NCI-H1048 (cell line): ENCODE data around the gene TIFAB.
"Not testable (repeated sequence)": the region's sequence is repeated elsewhere in the genome, so short reads cannot be mapped to it uniquely, and the experiment has no call there.

ENCODE experiments used
- DNase-seq: peaks from one replicate; lab custom pipeline; 2025; lab: John Stamatoyannopoulos, UW

Gene TIFAB

GRCh38 chr5:135452321-135453030, at the start of gene TIFAB:
TIFAB (minus strand) TSS chr5:135452351; CDS start chr5:135449939, 2,412 bp downstream.
- no peak for DNase-seq

- no peak for DNase-seq
These were observed 46.5 kb upstream of the TIFAB start for GRCh38 chr5:135498637-135498995.

DNA sequence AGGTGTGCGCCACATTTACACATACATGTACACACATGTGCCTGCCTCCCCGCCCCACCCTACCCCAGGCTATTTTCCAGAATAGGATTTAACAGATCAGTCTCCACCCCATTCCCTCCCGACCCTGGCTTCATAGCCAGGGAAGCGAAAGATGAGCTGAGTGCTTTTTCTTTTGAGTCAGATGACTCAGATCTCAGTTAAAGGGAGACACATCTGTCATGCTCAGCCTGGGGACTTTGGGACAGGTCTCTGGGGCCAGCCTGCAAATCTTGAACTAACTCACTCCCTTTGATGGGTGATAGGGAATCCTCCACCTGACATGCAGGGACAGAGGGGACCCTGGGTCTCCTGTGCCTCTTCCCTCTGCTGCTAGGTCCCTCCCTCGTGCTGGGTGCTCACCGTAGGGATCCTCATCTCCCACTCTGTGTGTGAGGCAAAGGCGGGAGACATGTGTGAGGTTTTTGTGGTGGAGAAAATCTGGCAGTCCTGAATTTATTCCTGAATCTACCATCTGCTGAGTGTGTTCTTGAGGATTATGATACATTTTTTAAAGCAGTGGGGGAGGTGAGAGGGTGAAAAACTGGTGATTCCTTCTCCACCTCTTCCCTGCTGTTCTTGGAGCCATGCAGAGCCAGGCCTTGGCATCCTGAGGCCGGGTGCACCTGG, 46.0 kb upstream of the TIFAB start:
- DNase-seq = no peak

DNA sequence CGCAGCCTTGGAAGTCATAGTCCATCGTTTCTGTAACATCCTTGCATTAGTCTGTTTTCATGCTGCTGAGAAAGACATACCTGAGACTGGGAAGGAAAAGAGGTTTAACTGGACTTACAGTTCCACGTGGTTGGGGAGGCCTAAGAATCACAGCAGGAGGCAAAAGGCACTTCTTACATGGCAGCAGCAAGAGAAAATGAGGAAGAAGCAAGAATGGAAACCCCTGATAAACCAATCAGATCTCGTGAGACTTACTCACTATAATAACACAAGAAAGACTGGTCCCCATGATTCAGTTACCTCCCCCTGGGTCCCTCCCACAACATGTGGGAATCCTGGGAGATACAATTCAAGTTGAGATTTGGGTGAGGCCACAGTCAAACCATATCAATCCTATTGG, 43.4 kb upstream of the TIFAB start:
- not testable (repeated sequence) for DNase-seq

GRCh38 chr5:135494196-135494595, 42.0 kb upstream of the TIFAB start:
- no peak for DNase-seq

GRCh38 chr5:135493406-135494180, 41.4 kb upstream of the TIFAB start:
- no peak for DNase-seq

GRCh38 chr5:135492319-135492626, 40.1 kb upstream of the TIFAB start:
- no peak for DNase-seq

- no peak for DNase-seq
These were observed 39.6 kb upstream of the TIFAB start for GRCh38 chr5:135491552-135492318.

GRCh38 chr5:135491038-135491551, 38.9 kb upstream of the TIFAB start:
- no peak for DNase-seq

DNA sequence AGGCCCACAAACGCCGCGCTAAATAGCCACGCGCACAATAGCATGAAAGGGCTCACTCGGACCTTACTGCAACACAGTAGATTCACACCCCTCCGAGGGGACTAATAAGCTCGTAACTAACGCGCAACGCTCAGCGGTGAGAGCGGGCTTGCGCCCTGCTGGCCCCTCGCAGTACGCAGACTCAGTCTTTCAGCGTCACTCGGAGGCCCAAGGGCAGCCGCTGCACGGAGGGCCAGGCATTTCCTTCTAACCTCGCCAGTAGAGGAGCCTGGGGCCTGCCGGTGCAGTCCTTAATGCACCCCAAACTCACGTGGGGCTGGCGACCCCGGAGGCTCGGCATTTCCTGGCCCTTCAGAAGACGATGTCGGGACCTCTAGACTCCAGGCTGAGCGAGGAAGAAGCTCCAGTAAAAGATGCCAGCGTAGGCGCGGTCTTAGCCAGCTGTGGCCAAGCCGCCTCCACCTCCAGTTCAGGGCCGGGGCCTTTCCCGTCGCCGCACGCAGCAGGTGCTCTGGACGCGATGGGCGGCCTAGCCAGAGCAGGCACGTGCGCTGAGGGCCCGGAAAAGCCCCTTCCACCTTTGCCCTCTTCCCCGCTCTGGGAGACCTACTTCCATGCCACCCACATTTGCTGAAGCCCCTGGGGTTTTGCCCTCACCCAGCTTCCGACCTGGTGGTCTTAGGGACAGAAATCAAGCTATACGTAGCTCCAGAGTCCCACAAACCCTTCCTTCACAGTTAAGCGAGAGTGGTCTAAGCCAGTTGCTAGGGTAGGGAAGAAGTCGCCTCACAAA, 38.3 kb upstream of the TIFAB start:
- no peak for DNase-seq

DNA sequence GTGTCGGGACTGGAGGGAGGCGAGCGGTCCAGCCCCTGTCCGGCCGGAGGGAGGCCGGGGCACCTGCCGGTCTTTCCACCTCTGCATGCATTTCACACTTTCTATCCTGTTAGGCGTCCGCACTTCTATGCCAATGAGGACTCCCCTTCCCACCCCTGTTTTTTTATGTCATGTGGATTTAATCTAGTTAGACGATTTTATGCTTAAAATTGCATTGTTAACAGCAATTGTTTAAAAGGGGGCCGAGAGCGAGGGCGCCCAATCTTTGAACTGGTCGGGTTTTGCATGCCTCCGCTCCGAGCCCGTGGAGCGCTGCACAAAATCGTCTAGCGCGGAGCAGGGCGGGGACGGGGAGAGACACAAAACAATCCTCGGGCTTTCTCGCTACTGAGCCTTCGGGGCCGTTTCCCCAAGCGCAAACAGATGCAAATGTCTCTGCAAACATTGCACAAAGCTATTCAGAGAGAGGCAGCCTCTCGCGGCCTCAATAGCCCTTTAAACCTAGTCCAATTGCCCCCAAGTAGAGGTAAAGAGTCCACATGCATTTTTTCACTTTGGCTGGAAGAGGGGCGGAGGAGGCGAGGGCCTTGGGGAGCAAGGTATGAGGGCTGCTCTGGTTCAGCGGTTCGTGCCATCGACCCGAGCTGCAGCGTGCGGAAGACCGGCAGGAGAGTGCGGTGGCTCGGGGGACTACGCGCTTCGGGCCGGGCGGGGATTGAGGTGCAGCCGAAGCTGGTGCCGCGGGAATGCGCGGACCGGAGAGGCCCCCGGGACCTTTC, 37.5 kb upstream of the TIFAB start:
- DNase-seq = no peak

DNA sequence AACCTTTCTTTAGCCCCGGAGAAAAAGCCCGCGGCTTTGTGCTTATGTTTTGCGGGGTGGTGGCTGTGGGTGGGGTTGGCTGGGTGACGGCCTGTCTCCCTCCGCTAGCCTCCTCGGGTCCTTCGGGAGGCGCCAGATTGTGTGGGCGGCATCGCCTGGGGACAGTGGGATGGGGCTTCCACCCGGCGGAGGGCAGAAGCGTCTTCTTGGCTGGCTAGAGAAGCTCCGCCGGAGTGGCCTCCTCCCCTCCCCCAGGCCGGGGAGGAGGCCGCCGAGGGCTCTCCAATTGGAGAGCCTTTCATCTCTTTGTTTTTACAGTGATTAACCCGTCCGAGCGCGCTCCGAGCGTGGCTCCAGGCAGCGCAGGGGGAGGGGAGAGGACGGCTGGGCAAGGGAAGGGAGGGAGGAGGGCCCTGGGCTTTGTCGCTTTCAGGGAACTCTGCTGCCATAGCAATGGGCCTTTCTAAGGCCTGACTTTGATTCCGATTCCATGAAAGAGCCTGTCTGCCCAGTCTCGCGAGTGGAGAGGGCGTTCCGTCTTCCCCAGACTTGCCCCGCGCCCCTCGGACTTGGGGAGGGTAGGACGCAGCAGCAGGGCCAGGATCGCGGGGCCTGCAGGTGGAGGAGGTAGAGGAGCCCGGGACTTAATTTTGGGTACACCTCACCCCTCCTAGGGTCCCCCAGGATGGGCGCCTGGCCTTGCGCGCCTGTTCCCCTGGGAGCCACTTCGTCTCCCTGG, 36.7 kb upstream of the TIFAB start:
- DNase-seq = no peak

DNA sequence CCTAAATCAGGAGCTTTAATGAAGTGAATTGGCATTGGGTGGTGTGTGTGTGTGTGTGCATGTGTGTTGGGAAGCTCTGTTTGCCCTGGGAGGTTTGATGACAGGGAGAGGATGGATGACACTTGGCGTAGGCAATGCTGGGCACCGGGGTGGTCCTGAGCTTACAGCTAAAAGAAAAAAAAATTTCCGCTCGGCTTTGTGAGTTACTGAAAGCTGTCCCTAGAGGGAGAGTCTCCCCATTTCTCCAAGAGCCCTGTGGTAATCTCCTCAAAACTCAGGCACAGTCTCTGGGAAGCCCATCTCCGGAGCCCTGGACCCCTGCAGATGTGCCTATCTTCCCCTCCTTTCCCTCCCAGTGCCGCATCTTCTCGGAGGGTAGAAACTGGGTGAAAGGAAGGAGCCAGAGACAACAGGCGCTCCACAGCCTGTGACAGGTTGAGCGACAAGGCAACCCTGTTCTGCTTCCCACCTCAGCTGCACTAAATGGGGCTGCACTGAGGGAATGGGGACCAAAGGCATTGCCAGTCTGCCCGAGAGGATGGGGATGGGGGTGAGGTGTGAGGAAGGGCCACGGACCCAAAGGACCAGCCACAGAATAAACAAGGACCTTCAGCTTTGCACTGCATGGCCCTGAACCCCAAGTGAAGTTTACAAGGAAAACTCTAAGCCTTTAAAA, 35.8 kb upstream of the TIFAB start:
- no peak for DNase-seq

DNA sequence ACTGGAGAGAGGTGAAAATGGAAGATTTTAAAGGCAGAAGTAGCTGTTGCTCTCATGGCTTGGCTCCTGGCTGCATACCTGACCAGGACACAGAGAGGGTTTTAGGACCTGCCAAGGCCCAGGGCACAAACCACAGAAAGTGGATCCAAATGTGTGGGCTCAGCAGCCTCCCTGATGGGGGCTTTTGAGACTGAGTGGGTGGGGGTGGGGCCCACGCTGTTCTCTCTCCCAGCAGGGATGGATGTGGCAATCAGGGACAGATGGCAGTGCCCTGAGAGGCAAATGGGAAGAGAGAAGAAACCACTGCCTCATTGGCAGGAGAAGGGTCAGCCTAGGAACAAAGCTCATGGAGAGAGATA, 34.9 kb upstream of the TIFAB start:
- DNase-seq = no peak

DNA sequence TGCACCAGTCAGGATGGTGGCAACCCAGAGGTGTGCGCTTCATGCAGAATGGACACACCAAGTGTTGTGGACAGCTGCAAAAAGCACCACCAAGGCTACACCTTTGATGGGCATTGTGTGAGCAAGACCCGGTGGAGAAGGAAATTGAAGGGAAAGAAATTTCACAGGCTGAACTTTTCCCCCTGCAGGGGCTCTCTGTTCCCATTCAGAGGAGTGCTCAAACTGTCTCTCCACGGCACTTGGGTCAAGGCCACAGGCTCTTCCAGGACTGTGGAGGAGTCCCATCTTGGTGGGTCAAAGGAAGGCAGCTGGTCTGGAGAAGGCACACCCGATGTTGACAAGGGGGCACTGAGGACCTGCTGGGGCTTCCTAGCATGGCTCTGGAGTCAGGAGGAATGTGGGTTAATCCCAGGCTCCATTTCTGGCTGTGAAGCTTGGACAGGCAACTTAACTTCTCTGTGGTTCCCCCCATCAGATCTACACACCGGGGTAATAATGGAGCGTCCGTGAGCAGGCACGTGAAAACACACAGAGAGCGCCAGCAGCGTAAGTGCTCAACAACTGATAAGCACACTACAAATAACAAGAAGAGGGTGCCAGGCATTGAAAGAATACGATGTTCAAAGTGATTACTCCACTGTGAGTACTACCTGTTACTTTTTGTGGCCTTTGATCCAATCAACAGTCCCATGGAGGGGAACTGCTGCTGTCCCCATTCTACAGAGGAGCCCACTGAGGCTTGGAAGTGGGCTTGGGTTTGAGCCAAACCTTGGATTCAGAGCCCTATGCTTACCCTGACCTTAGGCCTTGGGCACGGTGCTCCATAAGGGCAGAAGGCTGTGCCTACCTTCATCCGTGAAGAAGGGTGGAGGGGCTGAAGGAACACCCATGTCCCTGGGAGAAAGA, 34.2 kb upstream of the TIFAB start:
- no peak for DNase-seq

DNA sequence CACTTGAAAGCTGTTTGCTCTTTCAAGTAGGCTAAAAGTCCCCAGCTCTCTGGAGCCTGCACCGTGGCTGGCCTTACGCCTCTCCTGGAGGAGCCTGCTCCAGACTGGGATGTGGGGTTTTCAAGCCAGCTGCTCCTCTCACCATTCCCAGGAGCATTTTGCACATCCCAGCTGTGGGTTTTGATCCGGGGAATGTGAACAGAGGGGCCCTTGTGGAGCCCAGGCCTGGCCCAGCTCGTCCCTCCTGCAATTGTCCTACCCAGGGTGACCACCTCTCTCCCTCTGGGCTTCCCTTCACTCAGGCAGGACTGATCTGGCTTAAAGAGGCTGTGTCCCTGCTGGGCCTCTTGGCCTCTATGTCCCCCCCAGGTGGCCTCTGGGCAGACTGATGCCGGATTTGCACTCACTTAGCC, 32.5 kb upstream of the TIFAB start:
- DNase-seq = no peak

GRCh38 chr5:135483254-135483653, 31.1 kb upstream of the TIFAB start:
- DNase-seq = no peak

- no peak for DNase-seq
These were observed 30.3 kb upstream of the TIFAB start for GRCh38 chr5:135482381-135482933.
